Femur (tissue), 1 donor: ENCODE data around the gene UPK3A.
"Not testable (repeated sequence)": the region's sequence is repeated elsewhere in the genome, so short reads cannot be mapped to it uniquely, and the experiment has no call there.

Experiments used
- DNase-seq: peaks from one replicate; pipeline ENCODE4 v3.0.0-alpha.2; 2017

UPK3A gene

DNA sequence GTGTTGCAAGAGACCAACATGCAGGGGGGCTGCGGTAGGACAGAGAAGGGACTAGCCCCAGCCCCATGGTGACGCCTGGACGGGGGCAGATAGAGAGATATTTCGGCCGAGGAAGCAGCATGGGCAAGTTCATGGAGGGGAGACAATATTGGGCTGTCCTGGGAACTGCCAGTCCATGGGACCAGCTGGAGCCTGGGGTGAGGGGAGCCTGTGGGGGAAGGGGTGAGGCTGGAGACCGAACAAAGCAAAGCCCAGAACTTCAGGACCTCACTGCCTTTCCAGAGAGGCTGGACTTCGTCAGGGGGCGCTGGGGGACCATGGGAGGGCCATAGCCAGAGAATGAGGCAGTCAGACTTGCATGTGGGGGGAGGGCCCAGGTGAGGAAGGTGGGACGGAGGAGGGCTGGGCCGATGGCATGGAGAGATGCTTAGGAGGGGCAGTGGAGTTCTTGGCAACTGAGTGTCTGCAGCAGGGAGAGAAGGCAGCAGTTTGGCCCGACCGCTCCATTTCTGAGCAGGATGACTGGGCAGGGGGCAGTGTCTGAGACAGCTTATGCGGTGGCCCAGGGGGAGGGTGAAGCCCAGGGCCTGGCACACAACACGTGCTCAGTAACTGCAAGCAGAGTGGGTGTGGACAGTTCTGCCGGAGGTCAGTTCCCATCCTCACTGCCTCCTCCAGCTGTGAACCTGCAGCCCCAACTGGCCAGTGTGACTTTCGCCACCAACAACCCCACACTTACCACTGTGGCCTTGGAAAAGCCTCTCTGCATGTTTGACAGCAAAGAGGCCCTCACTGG is 712 bp downstream of the UPK3A start:
- no peak for DNase-seq

- no peak for DNase-seq
These were observed 2.3 kb downstream of the UPK3A start for GRCh38 chr22:45286854-45287551.

- DNase-seq: no peak
These were observed 5.7 kb downstream of the UPK3A start for GRCh38 chr22:45290410-45290936.

GRCh38 chr22:45291061-45291930 is 6.5 kb downstream of the UPK3A start:
- DNase-seq: no peak

DNA sequence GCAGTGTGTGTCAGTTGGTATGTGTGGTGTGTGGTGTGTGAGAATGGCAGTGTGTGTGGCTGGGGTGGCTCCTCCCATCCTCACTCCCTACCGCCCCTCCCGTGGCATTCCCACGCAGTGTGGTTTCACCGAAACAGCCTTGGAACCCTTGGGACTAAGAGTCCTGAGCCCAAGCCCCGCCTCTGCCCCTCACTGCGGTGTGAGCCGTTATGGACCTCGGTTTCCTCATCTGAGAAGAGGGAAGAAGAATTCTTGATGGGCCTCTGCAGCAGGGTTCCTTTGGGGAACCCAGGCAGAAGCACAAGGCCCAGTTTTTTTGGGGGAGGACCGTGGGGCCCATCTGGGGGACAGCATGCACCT is 7.2 kb downstream of the UPK3A start:
- no peak for DNase-seq

- no peak for DNase-seq
These were observed 8.1 kb downstream of the UPK3A start for GRCh38 chr22:45292731-45293442.

DNA sequence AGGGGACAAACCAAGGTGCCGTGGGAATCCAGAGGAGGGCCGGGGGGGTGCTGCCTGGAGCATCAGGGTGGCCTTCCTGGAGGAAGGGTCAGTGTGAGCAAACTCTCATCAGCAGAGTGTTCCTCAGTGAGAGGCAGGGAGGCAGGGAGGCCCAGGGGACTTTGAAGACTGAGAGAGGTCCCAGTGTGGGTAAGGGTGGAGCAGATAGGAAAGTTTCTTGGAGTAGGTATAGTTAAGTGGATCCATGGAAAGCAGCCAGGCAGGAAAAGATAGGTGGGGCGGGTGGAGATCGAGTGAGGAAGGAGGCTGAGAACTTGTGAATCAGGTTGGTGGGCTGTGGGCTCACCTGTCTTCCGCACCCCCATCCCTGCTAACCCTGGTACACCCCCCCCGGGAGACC is 9.3 kb downstream of the UPK3A start:
- no peak for DNase-seq

DNA sequence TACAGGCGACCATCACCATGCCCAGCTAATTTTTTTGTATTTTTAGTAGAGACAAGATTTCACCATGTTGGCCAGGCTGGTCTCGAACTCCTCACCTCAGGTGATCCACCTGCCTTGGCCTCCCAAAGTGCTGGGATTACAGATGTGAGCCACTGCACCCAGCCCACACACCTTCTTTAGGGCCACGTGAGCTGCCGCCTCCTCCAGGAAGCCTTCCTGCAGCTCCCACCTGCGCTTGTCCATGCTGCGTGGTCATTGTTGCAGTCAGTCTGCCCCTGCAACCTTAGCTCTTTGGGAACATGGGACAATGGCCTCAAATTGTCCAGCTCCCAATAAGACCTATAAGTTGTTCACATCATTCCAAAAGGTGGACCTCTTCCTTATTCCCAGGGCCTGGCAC is 10.3 kb downstream of the UPK3A start:
- not testable (repeated sequence) for DNase-seq

DNA sequence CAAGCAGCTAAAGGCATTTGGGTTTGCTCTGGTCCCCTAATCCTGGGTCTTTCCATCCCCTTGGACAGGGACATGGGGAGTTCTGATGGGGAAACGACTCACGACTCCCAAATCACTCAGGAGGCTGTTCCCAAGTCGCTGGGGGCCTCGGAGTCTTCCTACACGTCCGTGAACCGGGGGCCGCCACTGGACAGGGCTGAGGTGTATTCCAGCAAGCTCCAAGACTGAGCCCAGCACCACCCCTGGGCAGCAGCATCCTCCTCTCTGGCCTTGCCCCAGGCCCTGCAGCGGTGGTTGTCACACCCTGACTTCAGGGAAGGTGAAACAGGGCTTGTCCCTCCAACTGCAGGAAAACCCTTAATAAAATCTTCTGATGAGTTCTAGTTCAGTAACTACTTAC is 10.7 kb downstream of the UPK3A start:
- DNase-seq: no peak

- DNase-seq: no peak
These were observed 12.0 kb downstream of the UPK3A start for GRCh38 chr22:45296628-45297297.

DNA sequence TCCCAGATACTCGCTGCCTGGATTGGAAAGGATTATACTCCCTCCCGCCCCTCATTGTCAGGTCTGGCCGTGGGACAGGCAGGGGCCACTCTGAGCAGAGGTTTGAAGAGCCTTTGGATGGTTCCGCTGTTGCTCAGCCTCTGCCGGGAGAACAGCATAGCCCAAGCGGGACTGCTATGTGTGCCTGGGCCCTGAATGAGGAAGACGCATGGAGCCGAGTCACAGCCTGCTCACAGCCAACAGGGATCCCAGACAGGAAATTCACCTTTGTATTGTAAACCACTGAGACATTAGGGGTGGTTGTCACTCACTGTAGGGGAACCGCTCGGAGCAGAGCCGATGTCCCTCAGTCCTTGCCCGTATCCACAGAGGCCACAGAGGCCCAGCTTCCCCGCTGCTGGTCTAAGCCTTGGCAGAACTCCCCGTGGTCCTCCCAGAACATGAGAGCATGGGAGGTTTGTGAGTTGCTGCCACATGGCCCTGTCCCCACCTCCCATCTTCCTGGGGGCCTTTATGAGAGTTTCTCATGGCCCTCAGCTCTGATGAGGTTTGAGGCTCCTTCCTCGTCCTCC is 14.3 kb downstream of the UPK3A start:
- no peak for DNase-seq

GRCh38 chr22:45302751-45303150 is 18.0 kb downstream of the UPK3A start:
- DNase-seq: no peak

DNA sequence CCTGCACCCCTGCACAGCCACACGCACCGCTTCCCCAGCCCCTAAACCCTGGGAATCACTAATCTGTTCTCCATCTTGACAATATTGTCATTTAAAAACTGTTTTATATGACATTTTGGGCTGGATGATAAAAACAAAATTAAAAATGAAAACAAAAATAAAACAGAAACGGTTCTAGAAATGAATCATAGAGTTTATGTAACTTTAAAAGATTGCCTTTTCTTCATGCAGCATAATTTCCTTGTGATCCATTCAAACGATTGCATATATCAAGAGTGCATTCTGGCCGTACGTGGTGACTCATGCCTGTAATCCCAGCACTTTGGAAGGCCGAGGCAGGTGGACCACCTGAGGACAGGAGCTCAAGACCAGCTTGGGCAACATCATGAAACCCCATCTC is 18.4 kb downstream of the UPK3A start:
- no peak for DNase-seq

DNA sequence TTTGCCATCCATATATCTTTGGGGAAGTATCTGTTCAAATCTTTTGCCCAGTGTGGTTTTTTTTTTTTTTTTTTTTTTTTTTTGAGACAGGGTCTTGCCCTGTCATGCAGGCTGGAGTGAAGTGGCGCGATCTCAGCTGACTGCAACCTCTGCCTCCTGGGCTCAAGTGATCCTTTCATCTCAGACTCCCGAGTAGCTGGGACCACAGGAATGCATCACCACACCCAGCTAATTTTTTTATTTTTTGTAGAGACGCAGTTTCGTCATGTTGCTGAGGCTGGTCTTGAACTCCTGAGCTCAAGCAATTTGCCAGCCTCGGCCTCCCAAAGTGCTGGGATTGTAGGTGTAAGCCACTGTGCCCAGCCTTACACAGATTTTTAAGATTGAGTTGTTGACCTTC is 20.2 kb downstream of the UPK3A start:
- no peak for DNase-seq

DNA sequence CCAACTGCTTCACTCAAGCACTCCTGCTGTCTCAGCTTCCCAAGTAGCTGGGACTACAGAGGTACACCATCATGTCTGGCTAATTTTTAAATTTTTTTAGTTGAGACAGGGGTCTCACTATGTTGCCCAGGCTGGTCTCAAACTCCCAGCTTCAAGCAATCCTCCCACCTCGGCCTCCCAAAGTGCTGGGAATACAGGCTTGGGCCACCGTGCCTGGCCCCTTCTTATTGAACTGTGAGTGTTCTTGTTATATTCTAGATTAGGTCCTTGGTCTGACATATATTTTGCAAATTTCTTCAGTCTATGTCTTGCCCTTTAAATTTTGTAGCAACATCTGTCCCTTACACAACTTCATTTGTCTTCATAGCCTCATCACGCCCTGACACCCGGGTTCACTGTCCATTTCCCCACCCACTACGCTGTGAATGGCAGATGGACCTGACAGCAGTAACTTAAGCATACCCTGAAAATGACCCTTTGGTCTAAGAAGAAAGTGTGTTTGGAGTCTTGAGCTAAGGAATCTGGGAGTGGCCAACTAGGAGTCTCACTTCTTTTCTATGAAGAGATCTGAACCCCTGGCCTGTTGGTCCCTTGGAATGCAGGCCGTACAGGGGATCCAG is 20.8 kb downstream of the UPK3A start:
- no peak for DNase-seq

GRCh38 chr22:45306139-45306538 is 21.4 kb downstream of the UPK3A start:
- DNase-seq: no peak

DNA sequence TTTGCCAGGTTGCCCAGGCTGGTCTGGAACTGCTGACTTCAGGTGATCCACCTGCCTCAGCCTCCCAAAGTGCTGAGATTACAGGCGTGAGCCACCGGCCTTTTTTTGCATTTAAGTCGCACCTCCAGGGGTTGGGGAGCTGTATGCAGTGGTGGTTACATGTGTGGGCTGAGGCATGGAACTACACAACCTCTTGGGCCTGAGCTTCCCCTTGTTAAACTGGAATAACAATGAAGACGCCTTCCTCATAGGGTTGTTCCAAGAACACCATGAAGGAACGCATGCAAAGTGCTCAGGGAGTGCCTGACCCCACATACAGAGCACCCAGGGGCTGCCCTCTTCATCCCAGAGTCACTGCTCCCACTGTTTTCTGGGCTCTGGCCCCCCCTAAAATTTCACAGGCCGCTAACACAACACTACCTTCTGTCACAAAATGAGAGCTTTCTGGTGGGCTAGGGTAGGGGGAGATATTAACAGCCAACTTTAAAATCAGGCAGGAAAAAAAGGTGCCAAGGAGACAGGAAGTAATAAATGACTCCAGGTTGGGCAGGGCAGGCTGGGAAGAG is 23.7 kb downstream of the UPK3A start:
- no peak for DNase-seq

DNA sequence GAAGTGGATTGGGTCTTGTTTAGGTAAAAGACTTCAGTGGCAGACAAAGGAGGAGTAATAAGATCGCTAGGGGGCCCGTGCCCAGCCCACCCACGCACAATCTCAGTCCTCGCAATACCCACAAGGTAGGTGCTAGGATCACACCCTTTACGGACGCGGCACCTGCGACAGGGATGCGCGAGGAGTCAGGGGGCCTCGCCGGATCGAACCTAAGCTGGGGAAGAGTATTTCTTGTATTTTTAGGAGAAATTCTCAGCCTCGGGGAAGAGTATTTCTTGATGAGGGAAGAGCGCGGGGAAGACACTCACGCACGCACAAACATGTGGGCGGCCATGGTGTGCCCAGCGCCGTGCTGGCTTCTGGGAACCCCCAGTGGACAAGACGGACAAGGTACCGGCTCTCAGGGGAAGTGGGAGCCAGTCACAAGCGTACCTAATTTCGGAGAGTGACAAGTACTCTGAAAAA is 24.2 kb downstream of the UPK3A start:
- no peak for DNase-seq

DNA sequence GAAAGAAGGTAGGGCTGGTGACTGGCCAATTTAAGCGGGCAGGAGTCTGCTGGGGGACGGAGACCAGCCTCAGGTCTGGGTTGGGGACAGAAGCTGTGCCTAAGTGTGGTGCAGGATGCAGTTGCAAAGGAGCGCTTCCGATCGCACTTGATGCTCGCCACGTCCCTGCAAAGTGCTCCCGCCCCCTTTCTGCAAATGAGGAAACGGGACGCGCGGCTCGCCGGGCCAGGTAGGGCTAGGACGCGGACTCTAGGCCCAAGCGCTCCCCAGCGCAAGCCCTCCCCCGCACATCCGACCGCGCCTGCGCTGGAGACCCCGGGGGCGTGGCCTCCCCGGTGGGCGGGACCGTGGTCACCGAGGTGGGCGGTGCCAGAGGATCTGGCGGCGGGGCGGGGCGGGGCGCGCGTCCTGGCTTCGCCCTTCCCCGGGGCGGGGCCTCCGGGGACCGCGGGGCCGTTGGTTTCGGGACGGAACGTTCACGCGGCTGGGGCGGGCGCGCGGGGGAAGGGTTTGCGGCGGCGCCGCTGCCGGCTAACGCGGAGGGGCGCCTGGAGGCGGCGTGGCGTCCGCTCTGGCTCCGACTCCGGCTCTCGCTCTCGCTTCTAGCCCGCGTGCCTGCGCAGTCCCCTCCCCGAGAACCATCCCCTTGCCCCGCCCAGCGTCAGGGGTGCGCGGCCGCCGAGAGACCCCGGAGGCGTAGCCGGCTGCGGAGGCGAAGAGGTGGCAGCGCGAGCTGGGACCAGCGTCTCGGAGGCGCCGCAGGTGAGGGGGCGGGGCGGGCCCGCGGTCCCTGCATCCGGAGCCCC is 24.9 kb downstream of the UPK3A start, which contains the start of gene FAM118A:
Gene FAM118A, plus strand, starts transcription at position 513 of the 806 bp plus-strand sequence. CDS start 12,446 bp downstream, outside the sequence.
- DNase-seq: peak; percentile 98
